ENCODE measurements around the gene UCP3. TPM values are rescaled to one million over a fixed set of nuclear protein-coding genes. Genes with fewer than 3 reads are reported as not detected.

The UCP3 gene
- total and polyA plus RNA-seq, 2 of the 8 experiments (the other 6 are each of a cell fraction or from before 2014, with no cell fraction given): 0.85 to 1.3 TPM

DNA sequence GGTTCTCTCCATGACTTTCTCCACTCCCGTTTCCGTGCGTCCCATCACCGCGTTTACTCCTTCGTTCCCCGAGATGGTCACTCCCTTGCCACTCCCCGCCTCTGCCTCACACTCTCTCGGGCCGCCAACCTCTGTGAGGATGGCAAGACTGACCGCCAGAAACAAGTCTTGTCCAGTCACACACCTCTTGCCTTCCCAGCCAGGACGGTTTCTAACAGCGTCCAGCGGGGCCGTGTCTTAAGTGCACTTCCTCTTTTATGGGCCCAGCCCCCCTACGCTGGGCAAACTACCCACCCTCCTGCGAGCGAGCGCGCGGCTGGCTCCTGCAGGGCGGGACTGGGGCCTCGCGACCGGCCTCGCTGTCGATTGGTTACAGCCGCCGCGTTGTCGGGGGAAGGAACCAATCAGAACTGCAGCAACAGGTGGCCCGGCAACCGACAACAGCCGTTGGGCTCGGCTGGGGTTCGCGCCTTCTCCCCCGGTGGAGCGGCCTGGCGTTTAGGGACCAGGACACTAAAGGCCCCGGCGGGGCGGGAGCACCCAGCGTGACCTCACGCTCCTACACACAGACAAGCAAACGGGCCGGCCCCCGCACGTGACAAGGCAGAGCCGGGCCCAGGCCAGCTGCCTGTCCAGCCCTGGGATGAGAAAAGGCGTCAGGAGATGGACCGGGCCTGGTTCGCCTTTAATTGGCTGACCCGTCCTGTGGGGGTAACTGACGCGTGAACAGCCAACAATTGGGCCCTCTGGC lies 25.7 kb downstream of the UCP3 start (continued):
- TF ChIP-seq, protein P1, sequence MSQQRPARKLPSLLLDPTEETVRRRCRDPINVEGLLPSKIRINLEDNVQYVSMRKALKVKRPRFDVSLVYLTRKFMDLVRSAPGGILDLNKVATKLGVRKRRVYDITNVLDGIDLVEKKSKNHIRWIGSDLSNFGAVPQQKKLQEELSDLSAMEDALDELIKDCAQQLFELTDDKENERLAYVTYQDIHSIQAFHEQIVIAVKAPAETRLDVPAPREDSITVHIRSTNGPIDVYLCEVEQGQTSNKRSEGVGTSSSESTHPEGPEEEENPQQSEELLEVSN (IDR thresholded peaks at IDR 0.05): peak; percentile 97
- TF ChIP-seq BACH1 (IDR thresholded peaks at IDR 0.05; ENCODE audit: low read length) (no peak), EP300 (IDR thresholded peaks at IDR 0.05; ENCODE audit: borderline replicate concordance in 1 of 2, low read depth in 2 of 2, low read length in 2 of 2) (no peak), MAFK (IDR thresholded peaks at IDR 0.05; ENCODE audit: low read depth, low read length) (no peak), KDM4A (IDR thresholded peaks at IDR 0.05; ENCODE audit: low read depth, low read length, severe bottlenecking) (peak; percentile 95), PHF8 (conservative IDR thresholded peaks at IDR 0.05; ENCODE audit: low read depth, low read length) (0 out of 2 replicates have a peak, but pooled peaks have one; percentile 33), HDAC6 (IDR thresholded peaks at IDR 0.05; ENCODE audit: low read depth, low read length) (no peak), RXRA (IDR thresholded peaks at IDR 0.05; ENCODE audit: insufficient read depth, low read depth, low read length) (no peak)
- TF ChIP-seq, protein P2, sequence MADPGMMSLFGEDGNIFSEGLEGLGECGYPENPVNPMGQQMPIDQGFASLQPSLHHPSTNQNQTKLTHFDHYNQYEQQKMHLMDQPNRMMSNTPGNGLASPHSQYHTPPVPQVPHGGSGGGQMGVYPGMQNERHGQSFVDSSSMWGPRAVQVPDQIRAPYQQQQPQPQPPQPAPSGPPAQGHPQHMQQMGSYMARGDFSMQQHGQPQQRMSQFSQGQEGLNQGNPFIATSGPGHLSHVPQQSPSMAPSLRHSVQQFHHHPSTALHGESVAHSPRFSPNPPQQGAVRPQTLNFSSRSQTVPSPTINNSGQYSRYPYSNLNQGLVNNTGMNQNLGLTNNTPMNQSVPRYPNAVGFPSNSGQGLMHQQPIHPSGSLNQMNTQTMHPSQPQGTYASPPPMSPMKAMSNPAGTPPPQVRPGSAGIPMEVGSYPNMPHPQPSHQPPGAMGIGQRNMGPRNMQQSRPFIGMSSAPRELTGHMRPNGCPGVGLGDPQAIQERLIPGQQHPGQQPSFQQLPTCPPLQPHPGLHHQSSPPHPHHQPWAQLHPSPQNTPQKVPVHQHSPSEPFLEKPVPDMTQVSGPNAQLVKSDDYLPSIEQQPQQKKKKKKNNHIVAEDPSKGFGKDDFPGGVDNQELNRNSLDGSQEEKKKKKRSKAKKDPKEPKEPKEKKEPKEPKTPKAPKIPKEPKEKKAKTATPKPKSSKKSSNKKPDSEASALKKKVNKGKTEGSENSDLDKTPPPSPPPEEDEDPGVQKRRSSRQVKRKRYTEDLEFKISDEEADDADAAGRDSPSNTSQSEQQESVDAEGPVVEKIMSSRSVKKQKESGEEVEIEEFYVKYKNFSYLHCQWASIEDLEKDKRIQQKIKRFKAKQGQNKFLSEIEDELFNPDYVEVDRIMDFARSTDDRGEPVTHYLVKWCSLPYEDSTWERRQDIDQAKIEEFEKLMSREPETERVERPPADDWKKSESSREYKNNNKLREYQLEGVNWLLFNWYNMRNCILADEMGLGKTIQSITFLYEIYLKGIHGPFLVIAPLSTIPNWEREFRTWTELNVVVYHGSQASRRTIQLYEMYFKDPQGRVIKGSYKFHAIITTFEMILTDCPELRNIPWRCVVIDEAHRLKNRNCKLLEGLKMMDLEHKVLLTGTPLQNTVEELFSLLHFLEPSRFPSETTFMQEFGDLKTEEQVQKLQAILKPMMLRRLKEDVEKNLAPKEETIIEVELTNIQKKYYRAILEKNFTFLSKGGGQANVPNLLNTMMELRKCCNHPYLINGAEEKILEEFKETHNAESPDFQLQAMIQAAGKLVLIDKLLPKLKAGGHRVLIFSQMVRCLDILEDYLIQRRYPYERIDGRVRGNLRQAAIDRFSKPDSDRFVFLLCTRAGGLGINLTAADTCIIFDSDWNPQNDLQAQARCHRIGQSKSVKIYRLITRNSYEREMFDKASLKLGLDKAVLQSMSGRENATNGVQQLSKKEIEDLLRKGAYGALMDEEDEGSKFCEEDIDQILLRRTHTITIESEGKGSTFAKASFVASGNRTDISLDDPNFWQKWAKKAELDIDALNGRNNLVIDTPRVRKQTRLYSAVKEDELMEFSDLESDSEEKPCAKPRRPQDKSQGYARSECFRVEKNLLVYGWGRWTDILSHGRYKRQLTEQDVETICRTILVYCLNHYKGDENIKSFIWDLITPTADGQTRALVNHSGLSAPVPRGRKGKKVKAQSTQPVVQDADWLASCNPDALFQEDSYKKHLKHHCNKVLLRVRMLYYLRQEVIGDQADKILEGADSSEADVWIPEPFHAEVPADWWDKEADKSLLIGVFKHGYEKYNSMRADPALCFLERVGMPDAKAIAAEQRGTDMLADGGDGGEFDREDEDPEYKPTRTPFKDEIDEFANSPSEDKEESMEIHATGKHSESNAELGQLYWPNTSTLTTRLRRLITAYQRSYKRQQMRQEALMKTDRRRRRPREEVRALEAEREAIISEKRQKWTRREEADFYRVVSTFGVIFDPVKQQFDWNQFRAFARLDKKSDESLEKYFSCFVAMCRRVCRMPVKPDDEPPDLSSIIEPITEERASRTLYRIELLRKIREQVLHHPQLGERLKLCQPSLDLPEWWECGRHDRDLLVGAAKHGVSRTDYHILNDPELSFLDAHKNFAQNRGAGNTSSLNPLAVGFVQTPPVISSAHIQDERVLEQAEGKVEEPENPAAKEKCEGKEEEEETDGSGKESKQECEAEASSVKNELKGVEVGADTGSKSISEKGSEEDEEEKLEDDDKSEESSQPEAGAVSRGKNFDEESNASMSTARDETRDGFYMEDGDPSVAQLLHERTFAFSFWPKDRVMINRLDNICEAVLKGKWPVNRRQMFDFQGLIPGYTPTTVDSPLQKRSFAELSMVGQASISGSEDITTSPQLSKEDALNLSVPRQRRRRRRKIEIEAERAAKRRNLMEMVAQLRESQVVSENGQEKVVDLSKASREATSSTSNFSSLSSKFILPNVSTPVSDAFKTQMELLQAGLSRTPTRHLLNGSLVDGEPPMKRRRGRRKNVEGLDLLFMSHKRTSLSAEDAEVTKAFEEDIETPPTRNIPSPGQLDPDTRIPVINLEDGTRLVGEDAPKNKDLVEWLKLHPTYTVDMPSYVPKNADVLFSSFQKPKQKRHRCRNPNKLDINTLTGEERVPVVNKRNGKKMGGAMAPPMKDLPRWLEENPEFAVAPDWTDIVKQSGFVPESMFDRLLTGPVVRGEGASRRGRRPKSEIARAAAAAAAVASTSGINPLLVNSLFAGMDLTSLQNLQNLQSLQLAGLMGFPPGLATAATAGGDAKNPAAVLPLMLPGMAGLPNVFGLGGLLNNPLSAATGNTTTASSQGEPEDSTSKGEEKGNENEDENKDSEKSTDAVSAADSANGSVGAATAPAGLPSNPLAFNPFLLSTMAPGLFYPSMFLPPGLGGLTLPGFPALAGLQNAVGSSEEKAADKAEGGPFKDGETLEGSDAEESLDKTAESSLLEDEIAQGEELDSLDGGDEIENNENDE (IDR thresholded peaks at IDR 0.05; ENCODE audit: insufficient replicate concordance, low read length): no peak

Measured in H1 (cell line).